Mesodermal cell (in vitro differentiated cells): Measurements from ENCODE around the gene SLC50A1.
A peak's percentile ranks its signal among the peaks of the same experiment; 100 is the strongest.

Experiments
- H3K27ac ChIP-seq: 2 replicates; pipeline ENCODE4 v1.7.0; 2013; ENCODE audit warnings: mild to moderate bottlenecking, low read depth, low read length, moderate library complexity; ENCODE audit not compliant: severe bottlenecking
- H3K36me3 ChIP-seq: 2 replicates; pipeline ENCODE4 v1.7.1; 2013; ENCODE audit warnings: mild to moderate bottlenecking, low read length, moderate library complexity; ENCODE audit not compliant: control insufficient read depth, insufficient read depth
- H3K4me1 ChIP-seq: one replicate; pipeline ENCODE4 v1.7.1; 2013; ENCODE audit warnings: mild to moderate bottlenecking, low read length; ENCODE audit not compliant: insufficient read depth, control insufficient read depth, poor library complexity, severe bottlenecking
- H3K4me3 ChIP-seq: 2 replicates; pipeline ENCODE4 v1.7.0; 2013; ENCODE audit warnings: low read length, control low read depth, mild to moderate bottlenecking; ENCODE audit not compliant: insufficient read depth, poor library complexity, severe bottlenecking; ENCODE audit errors: extremely low read depth
- H3K9me3 ChIP-seq: 2 replicates; pipeline ENCODE4 v1.7.1; 2013; ENCODE audit warnings: mild to moderate bottlenecking, low read length, moderate library complexity; ENCODE audit not compliant: control insufficient read depth
- WGBS, 2 experiments: methylation state at CpG; one replicate each; pipeline ENCODE4 v1.1.5; 2013; ENCODE audit warnings: missing lambda C conversion rate in 2 of 2; ENCODE audit not compliant: insufficient coverage in 2 of 2; 5-methylcytosine and 5-hydroxymethylcytosine counted together

Gene SLC50A1

DNA sequence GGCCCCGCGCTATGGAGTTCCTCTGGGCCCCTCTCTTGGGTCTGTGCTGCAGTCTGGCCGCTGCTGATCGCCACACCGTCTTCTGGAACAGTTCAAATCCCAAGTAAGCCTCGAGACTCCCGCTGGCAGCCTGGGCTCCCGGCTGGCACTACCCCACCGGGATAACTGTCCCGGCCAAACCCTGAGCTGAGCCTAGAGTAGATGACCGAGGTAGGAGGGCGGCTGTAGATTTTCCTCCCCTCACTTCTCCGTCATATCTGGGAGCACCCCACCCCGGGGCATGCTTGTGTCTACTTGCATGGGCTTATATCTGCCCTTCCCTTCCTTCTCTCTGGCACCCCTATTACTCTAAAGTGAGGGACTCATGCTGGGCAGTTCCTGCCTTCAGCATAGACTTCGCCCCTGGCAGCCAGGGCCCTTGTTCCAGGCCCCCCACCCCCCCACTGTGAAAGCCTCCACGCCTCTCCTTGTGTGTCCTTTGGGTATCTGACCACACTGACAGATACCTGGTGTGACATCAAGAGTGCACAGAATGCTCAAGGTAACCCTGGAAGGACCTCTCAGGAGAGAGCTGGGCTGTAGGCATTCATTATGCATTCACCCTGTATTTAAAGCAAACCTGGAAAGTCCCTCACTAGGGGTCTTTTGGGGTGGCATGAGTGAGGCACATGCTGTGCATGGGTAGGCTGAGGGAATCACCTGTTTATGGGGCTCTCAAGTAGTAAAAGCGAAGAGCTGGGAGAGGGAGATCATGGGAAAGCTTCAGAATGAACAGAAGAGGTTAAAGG lies 7.5 kb upstream of the SLC50A1 start:
- H3K9me3 ChIP-seq = no peaks in the 10 kb centered on the region
- no peak overlapping the region for H3K27ac ChIP-seq
- H3K36me3 ChIP-seq = peaks cover 24% of the 10 kb centered on the region
- 4 to 17% methylated on average over 7 to 12 of the region's 17 CpGs for WGBS, 2 experiments
- peak overlapping the region; percentile 58 for H3K4me3 ChIP-seq
- H3K4me1 ChIP-seq = peaks cover 54% of the 10 kb centered on the region

DNA sequence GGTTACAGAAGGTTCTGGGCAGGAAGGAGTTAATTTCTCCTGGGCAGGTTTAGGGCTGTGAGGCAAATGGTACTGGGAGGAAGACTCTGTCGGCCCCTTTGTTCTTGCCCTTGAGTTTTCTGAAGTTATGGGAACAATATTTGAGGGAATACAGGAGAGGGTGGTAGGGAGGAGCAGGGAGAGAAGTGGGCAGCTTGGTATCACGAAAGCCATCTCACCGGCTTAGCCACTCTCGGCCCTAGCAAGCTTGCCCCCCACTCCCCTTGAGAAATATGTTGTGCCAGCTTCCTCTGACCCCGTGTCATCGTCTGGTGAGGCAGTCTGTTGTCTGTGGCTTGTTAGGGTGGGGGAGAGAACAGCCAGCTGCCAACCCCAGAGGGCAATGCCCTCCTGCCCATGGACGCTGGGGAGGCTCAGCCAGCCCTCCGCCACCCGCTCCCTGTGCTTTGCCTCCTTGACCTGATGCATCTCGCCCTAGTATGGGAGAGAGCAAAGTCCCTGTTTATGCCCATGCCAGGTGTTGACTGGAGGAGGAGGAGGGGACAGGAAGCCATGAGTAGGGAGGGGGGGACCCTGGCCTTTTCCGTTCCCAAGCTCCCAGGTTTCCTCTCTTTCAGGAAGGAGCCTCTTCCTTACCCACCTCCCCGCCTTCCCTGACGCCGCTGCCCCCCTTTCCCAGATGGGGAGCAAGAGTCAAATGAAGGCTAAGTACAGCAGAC lies 6.7 kb upstream of the SLC50A1 start:
- peak overlapping the region; percentile 58 for H3K4me3 ChIP-seq
- H3K4me1 ChIP-seq = peaks cover 52% of the 10 kb centered on the region
- H3K36me3 ChIP-seq = peaks cover 32% of the 10 kb centered on the region
- no peaks in the 10 kb centered on the region for H3K9me3 ChIP-seq
- 18 to 30% methylated on average over 2 of the region's 14 CpGs for WGBS, 2 experiments
- H3K27ac ChIP-seq = peak overlapping the region; percentile 72

DNA sequence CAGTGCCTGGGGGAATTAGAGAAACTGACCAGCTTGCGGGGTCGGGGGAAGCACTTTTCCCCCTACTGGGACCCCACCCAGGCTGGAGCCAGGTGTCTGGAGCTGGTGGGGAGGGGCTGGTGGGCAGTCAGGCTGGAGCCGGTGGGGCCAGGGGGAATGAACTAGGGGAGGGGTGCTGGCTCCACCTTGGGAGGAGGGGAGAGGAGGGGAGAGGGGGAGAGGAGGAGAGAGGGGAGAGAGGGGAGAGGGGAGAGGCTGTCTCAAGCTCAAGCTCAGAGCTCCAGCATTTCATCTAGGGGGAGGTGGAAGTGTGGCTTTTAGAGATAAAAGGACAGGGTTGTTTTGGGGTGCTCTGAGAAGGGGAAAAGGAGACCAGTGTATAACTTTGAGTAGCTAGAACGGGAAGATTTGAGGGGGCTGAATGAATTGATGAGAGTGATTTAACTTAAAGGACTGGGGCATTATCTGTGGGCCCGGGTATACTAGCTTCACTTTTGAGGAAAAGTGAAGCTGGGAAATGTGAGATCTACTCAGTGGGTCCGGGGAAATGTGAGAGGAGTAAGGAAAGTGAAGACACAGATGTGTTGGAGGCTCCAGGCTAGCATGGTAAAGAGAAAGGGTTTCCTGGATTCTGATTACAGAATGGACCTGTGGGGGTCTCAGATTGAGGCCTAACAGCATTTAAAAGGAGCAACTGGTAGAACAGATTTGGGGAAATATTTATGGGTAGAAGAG lies 5.2 kb upstream of the SLC50A1 start:
- Histone ChIP-seq H3K4me3 (peak overlapping the region; percentile 58), H3K9me3 (no peaks in the 10 kb centered on the region), H3K27ac (peak overlapping the region; percentile 72), H3K4me1 (peaks cover 49% of the 10 kb centered on the region), H3K36me3 (peaks cover 38% of the 10 kb centered on the region)
- WGBS, 2 experiments = 38 to 56% methylated on average over 3 to 4 of the region's 6 CpGs

DNA sequence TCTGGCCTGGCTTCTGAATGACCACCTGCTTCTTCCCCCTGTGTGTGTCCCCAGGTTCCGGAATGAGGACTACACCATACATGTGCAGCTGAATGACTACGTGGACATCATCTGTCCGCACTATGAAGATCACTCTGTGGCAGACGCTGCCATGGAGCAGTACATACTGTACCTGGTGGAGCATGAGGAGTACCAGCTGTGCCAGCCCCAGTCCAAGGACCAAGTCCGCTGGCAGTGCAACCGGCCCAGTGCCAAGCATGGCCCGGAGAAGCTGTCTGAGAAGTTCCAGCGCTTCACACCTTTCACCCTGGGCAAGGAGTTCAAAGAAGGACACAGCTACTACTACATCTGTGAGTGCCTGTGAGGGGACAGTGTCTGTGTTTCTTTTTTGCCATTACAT lies 4.4 kb upstream of the SLC50A1 start:
- peaks cover 42% of the 10 kb centered on the region for H3K4me1 ChIP-seq
- no peaks in the 10 kb centered on the region for H3K9me3 ChIP-seq
- H3K4me3 ChIP-seq = no peak overlapping the region
- WGBS, 2 experiments = 91 to 97% methylated on average over 8 of the region's 8 CpGs
- peaks cover 38% of the 10 kb centered on the region for H3K36me3 ChIP-seq
- H3K27ac ChIP-seq = no peak overlapping the region

DNA sequence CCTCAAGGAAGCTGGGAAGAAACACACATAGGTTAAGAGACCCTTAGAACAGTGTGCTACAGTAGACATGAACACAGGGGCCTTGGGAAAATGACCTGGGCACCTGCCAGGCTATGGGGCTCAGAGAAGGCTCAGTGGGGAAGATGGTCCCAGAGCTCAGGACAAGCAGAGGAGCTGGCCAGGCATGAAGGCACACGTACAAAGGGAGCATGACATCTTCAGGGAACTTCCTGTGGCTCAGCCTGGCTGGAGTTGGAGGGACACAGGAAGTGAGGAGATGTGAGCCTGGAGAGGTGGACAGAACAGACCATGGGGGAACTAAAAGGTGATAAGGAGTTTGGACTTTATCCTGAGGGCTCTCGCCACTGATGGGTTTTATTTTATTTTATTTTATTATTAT lies 3.8 kb upstream of the SLC50A1 start:
- peaks cover 39% of the 10 kb centered on the region for H3K4me1 ChIP-seq
- H3K27ac ChIP-seq = no peak overlapping the region
- no peak overlapping the region for H3K4me3 ChIP-seq
- H3K9me3 ChIP-seq = no peaks in the 10 kb centered on the region
- H3K36me3 ChIP-seq = peaks cover 38% of the 10 kb centered on the region
- WGBS, 2 experiments = 67 to 80% methylated on average over 1 of the region's 2 CpGs

DNA sequence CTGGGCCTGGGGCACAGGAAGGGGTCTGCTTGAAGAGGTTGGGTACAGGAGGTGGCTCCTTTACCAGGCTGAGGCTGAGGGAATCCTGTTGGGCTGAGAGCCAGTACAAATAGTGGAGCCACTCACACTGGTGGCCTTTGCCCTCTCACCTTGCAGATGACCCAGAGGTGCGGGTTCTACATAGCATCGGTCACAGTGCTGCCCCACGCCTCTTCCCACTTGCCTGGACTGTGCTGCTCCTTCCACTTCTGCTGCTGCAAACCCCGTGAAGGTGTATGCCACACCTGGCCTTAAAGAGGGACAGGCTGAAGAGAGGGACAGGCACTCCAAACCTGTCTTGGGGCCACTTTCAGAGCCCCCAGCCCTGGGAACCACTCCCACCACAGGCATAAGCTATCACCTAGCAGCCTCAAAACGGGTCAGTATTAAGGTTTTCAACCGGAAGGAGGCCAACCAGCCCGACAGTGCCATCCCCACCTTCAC lies 1.8 kb upstream of the SLC50A1 start:
- Histone ChIP-seq H3K36me3 (peaks cover 49% of the 10 kb centered on the region), H3K9me3 (no peaks in the 10 kb centered on the region), H3K27ac (no peak overlapping the region), H3K4me1 (peaks cover 31% of the 10 kb centered on the region), H3K4me3 (no peak overlapping the region)
- 92 to 94% methylated on average over 5 to 7 of the region's 7 CpGs for WGBS, 2 experiments

DNA sequence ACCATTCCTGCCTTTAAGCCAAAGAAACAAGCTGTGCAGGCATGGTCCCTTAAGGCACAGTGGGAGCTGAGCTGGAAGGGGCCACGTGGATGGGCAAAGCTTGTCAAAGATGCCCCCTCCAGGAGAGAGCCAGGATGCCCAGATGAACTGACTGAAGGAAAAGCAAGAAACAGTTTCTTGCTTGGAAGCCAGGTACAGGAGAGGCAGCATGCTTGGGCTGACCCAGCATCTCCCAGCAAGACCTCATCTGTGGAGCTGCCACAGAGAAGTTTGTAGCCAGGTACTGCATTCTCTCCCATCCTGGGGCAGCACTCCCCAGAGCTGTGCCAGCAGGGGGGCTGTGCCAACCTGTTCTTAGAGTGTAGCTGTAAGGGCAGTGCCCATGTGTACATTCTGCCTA lies 1.3 kb upstream of the SLC50A1 start:
- H3K9me3 ChIP-seq = no peaks in the 10 kb centered on the region
- no peak overlapping the region for H3K27ac ChIP-seq
- H3K36me3 ChIP-seq = peaks cover 52% of the 10 kb centered on the region
- 64 to 67% methylated on average over 1 of the region's 1 CpG for WGBS, 2 experiments
- peaks cover 26% of the 10 kb centered on the region for H3K4me1 ChIP-seq
- no peak overlapping the region for H3K4me3 ChIP-seq

DNA sequence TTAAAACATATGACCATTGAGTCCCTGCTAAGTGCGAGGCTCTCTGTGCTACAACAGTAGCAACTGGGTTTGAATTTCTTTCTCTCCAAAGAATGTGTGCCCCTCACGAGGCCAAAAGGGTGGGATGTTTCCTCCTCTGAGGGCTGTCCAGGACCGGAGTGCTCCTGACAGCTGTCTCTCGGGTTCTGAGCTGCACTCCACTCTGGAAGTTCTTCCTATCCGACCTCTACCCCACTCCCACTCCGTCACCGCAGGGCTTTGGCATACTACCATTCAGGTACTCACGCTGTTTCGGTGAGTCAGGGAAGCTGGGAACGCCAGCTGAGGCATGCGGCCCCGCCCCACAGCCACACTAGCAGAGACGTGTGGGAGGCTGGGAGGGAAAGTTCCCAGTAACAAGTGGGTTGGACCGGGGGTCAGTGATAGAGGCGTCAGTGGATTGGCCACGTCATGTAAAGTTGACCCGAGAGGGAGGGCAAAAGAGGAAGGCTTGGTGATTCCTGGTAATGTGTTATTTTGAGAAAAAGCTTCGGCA lies 705 bp upstream of the SLC50A1 start:
- Histone ChIP-seq H3K27ac (peak overlapping the region; percentile 97), H3K36me3 (peaks cover 49% of the 10 kb centered on the region), H3K4me3 (peak overlapping the region; percentile 76), H3K4me1 (peaks cover 20% of the 10 kb centered on the region), H3K9me3 (no peaks in the 10 kb centered on the region)
- WGBS, 2 experiments = 9 to 12% methylated on average over 13 to 16 of the region's 18 CpGs

DNA sequence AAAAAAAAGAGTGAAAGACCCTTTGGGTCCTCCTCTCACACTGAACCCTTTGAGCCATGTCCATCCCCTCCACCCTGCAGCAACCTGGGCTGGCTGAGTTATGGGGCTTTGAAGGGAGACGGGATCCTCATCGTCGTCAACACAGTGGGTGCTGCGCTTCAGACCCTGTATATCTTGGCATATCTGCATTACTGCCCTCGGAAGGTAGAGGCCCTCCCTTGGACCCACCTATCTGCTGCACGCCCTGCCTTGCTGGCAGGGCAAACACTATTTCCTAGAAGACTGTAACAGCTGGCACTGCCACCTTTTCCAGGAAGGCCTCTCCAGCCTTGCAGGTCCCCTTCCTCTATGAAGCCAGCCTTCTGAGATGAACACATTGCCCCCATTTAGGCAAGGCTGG lies 1.1 kb downstream of the SLC50A1 start:
- Histone ChIP-seq H3K27ac (no peak overlapping the region), H3K36me3 (peaks cover 38% of the 10 kb centered on the region), H3K4me3 (peak overlapping the region; percentile 76), H3K9me3 (no peaks in the 10 kb centered on the region), H3K4me1 (peaks cover 12% of the 10 kb centered on the region)
- 67 to 68% methylated on average over 6 of the region's 6 CpGs for WGBS, 2 experiments

DNA sequence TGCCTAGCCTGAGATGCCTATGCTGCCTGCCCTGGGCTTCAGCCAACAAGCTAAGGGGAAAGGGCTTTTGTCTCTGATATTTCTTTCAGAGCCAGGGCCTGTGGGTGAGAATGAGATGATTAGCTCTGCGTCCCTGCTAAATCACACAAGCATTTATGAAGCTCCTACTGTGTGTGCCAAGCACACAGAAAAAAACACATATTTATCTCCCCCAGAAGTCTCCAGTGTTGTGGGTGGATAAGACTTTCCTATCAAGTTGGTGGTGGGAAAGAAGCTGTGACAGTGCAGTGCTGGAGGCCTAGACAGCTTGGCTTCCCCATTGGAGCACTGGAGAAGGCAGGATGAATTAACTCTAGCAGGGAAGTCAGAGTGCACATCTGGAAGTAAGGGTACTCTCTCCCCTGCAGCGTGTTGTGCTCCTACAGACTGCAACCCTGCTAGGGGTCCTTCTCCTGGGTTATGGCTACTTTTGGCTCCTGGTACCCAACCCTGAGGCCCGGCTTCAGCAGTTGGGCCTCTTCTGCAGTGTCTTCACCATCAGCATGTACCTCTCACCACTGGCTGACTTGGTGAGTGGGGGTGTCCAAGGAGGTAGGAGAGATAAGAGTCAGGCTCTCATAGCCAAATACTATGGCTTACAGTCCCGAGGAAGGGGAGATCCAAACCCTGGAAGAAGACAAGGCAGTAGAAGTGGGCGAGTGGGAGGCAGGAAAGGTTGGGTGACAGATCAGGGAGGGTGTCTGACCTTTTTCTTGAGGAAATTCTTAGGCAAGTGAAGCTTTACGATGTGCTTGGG lies 1.7 kb downstream of the SLC50A1 start:
- Histone ChIP-seq H3K27ac (no peak overlapping the region), H3K9me3 (no peaks in the 10 kb centered on the region), H3K36me3 (peaks cover 34% of the 10 kb centered on the region)

More for the DNA sequence above, 1.7 kb downstream of the SLC50A1 start:
- Histone ChIP-seq H3K4me1 (peaks cover 12% of the 10 kb centered on the region), H3K4me3 (peak overlapping the region; percentile 76)
- WGBS, 2 experiments = 89 to 97% methylated on average over 4 to 5 of the region's 6 CpGs
